NCI-H128 (cell line): Measurements from ENCODE around the gene MINDY4B.

ENCODE experiments used
- DNase-seq: peaks from one replicate; lab custom pipeline; 2025; ENCODE audit not compliant: unreplicated experiment; lab: John Stamatoyannopoulos, UW

MINDY4B gene

GRCh38 chr3:150905339-150905738 is at the start of gene MINDY4B:
Gene MINDY4B, minus strand, starts transcription at chr3:150905439. Its CDS starts 0 bp downstream, at chr3:150905439.
- no peak for DNase-seq

DNA sequence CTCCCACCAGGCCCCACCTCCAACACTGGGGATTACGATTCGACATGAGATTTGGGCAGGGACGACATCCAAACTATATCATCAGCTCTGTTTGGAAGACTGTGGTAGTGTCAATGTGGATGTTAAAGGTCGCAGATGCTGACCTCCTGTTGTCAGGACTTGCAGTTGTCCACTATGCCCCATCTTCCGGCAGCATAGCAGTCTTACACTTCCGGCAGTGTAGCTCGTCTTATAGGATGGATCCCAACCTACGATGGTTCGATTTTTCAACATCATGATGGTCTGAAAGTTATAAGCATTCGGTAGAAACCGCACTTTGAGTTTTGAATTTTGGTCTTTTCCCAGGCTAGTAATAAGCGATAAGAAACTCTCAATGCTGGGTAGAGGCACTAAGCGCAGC is 46.7 kb upstream of the MINDY4B start:
- DNase-seq = no peak

DNA sequence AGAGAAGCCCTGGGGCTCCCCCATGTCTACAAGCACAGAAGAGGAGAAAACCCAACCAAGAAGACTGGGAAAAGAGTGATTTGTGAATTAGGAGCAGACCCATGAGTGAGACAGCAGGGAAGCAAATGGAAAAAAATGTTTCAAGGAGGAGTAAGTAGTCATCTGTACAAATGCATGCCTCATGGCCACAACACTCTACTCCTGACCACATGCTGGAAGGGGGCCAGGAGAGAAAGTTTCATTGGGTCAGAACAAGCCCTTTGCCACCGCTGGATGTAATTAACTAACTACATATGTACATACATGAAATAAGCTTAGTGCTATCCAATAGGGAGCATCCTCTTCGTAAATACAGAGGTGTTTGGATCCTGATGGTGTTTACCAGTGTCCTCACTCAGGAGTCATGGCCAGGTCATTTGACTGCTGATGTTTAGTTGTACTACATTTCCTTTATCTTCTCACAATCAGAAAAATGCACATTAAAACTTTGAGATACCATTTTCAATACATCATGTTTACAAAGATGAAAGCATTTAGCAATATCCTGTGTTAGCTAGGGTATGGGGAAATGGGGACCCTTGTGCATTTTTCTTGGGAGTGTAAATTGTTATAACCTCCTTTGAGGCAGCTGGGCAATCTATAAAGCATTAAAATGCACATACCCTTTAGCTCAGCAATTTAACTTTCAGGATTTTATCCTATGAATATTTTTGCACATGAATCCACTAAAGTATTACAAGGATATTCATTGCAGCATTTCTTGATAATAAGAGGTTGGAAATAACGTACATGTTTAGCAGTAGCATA is 40.2 kb upstream of the MINDY4B start:
- DNase-seq = no peak

DNA sequence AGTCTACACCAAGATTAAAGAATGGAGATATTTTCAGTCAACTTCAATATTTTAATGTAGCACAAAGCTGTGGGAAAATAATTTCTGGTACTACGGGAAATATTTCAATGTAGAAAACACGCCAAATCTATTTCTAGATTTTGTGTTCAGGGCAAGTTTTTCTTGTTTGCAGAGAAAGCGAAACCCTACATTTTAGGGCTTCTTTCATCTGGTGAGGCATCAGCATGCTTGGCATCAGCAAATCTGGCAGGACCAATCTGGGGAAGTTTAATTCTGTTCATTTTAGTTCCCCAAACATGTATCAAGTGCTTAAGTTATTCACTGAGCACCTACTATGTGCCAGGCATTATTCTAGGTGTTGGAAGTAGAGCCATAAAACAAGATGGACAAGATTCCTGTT is 37.0 kb upstream of the MINDY4B start:
- no peak for DNase-seq

DNA sequence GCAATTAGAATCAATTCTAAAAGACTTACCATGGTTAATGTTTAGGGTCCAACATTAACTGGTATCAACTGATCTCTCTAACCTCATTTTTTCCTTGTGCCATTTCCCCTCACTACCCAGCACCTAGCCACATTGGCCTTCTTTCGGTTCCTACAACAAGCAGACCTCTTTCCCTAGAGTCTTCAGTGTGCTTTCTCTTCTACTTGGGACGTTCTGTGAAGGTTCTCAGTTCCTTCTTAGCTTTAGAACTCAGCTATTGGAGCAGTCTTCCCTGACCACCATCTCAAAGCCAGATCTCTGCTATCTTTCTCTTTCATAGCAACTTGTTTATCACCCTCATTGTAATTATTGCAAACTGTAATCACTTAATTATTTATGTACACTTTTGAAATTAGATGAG is 31.5 kb upstream of the MINDY4B start:
- no peak for DNase-seq

DNA sequence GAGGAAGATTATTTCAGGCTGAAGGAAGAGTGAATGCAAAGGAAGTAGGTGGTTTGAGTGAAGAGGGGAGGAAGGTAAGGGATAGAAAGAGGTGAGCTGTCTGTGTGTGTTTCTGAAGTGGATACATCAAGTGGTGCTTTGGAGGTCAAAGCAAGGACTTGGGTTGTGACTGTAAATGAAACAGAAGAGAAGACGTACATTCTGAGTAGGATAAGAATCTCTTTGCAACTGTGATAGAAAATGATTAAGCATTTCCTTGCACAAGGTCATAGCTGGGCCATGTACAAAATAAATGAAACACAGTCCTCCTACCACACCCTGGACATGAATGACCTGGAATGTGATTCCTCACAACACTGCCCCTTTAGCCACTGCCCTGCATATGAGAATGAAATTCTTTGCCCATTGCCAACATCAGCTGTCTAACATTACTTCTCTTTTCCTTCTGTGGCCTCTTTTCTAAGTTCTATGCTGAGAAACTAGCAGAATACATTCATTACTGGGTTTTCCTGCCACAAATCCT is 28.3 kb upstream of the MINDY4B start:
- DNase-seq = no peak

GRCh38 chr3:150931745-150932144 is 26.5 kb upstream of the MINDY4B start:
- DNase-seq = no peak

GRCh38 chr3:150930839-150931238 is 25.6 kb upstream of the MINDY4B start:
- DNase-seq = no peak

DNA sequence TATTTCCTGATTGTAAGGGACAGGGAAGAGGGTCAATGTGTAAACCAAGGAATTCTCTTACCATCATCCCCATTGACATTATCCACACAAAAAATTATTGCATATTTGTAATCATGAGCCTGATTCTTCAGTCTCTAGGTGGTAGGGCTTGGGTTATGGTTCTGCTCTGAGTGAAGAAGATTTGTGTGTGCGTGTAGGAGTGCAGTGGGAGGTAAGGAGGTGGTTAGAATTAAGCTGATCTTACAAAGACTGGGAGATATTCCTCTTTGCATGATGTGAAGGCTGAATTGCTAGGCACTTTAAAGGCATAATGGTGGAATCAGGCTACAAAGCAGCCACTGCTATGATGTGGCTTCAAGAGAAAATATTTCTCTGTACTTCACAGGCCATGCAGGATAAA is 23.0 kb upstream of the MINDY4B start:
- no peak for DNase-seq

DNA sequence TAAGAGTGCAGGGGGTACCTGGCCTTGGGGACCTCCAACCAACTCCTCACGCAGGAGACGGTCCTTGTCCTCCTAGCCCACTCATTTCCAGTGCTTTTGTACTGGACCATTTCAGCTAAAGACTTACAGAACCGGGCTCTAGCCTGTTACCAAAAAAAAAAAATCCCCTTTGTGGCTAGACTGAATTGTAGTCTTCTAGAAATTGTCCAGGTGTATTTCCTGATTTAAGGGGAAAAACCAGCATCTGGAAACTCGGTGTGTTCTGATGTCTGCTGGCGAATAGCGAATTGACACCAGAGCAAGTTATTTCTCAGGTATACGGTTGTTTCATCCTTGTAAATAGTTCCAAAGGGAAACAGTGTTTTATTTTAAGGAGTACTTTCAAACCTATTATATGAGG is 21.1 kb upstream of the MINDY4B start:
- no peak for DNase-seq

DNA sequence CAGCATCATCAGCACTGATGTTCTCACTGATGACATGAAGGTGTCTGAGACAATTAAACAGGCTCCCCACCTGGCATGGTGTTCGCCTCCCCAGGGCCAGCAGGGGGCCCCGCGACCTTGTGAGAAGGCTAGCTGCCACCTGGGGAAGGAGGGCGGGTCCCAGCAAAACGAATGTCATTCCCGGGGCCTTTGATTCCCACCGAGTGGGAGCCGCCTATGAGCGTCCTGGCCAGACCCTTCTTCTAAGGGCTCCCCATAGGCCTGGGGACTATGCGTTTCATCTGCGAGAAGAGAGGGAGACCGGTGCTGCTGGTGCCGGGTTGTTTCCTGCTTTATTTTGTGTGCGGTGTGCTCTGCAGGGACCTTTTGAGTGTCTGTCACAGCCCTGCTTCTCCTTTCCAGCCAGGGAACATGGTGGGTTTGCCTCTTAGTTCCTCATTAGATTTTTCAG is 20.5 kb upstream of the MINDY4B start:
- no peak for DNase-seq

GRCh38 chr3:150922611-150923010 is 17.4 kb upstream of the MINDY4B start:
- no peak for DNase-seq

DNA sequence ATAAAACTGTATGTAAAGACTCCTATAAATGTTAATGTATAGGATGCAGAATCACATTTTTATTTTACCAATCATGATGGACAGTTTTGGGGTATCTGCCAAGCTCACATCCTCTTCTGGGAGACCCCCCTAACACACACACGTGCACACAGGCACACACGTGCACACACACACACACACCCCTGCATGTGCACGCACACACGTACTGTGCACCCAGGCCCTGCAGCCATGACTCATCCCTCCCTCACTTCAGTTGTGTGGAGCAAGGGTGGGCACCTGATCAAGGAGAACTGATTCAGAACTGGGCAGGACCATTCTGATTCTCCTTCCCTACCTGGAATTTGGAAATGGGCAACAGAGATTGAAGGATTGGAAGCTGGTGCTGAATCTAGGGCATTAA is 16.0 kb upstream of the MINDY4B start:
- no peak for DNase-seq

GRCh38 chr3:150920236-150920635 is 15.0 kb upstream of the MINDY4B start:
- no peak for DNase-seq

DNA sequence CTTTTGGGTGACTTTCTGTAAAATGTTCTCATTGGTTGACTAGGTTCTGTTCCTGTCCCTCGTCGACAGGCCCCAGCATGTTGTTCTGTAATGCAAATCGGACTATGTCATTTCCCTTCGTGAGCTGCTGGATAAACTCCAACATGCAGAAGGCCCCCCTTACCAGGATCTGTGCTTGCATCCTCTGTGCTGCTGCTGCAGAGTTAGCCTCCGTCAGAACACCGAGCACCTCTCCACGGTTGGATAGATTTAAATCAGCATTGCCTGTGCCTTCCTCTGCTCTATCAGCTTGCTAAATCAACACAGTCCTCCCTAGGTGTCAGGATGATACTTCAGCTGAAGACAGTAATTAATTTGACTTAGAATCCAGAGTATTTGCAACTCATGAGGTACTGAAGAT is 12.7 kb upstream of the MINDY4B start:
- DNase-seq = no peak

DNA sequence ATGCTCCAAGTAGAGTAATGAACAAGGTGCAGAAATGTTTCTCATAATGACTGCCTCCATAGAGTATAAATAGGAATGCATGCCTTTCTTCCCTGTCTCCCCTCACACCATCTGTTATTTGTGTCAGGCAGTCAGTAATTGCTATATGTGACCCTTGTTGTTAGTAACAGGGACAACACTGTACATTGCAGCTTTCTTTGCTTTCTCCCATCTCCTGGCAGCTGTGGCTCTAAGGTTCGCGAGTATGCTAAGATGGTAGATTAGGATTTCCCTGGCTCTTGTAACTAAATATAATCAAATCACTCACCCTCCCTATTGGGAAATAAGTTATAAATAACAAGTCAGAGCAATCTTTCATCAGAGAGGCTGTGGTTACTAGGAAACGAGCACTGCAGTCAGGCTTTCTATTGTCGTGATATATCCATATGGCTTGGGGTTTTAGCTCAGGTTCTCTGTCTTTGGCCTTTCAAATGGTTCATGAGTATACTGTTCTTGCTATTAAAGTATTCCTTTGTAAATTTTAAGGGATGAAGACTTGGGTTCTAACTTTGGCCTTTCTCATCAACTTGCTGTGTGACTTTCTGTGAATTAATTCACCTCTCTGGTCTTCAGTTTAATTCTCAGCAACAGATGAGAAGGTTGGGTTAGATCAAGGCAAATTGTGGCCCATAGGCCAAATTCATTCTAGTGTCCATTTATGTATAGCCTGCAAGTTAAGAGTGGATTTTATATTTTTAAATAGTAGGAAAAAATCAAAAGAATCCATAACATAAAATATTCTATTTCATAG is 8.1 kb upstream of the MINDY4B start:
- DNase-seq = no peak

GRCh38 chr3:150912501-150912900 is 7.3 kb upstream of the MINDY4B start:
- no peak for DNase-seq

DNA sequence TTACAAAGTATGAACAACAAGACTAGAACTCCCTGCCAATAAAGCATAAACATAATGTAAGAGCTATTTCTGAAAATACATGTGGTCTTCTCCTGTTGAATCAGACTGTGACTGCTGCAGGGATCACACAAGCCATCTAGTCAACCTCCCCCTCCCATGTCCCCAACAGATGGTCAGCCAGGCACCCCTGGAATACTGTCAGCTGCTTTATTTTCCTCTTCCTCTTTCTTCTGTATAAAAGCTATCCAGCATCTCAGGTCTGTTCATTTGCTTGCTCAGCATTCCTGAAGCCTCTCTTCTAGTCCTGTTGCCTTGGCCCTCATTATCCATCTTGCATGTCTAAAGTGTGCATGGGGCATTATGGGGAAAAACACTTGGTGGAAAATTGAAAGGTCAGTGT is 6.5 kb upstream of the MINDY4B start:
- DNase-seq = no peak

GRCh38 chr3:150906461-150906860 is 1.2 kb upstream of the MINDY4B start:
- DNase-seq = no peak

DNA sequence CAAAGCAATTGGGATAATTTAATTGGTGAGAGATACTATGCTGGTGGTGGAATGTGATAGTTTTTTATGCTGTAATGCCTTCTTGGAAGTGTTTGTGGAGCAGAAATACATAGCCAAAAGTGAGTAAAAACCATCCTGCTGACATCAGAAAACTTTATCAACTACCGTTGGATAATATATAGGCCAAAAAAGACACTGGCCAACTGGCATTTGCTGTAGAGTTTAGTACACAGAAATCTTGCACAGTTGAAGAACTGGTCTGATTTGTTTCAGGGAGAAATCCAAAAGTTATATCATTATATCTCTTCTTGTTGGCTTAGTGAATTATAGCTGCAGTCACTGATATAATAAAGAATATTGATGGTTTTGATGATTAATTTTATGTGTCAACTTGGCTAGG is 507 bp upstream of the MINDY4B start:
- no peak for DNase-seq

GRCh38 chr3:150902988-150903387 is 2.3 kb downstream of the MINDY4B start:
- no peak for DNase-seq

GRCh38 chr3:150901793-150902192 is 3.4 kb downstream of the MINDY4B start:
- no peak for DNase-seq
